HG03575 (cell line): ENCODE data around the gene MRPL54.
"Not testable (repeated sequence)": the region's sequence is repeated elsewhere in the genome, so short reads cannot be mapped to it uniquely, and the experiment has no call there.

Experiments
- ATAC-seq: cut with Tn5 transposase; IDR thresholded peaks from one replicate; pipeline ENCODE4 v1.9.1; 2021; ENCODE audit not compliant: unreplicated experiment, insufficient number of reproducible peaks, low FRiP score; ENCODE audit errors: extremely low read depth

Gene MRPL54

DNA sequence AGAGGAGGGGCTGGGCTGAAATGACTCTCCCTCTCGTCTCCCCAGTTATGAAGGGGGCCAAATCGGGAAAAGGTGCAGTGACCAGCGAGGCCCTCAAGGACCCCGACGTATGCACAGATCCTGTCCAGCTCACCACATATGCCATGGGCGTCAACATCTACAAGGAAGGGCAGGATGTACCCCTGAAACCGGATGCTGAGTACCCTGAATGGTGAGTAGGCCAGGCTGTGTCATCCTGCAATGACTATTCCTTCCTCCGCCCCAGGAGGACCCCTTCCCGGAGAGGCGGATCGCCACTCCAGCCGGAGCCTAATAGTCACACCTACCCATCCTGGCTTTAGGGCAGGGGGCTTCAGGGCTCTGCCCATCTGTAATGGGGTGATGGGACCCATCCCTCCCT is 2.6 kb downstream of the MRPL54 start:
- no peak for ATAC-seq

DNA sequence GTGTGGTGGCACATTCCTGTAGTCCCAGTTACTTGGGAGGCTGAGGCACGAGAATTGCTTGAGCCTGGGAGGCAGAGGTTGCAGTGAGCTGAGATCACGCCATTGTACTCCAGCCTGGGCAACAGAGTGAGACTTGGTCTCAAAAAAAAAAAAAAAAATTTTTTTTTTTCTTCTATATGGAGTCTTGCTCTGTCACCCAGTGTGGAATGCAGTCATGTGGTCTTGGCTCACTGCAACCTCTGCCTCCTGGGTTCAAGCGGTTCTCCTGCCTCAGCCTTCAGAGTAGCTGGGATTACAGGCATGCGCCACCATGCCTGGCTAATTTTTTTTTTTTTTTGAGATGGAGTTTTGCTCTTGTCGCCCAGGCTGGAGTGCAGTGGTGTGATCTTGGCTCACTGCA is 3.3 kb downstream of the MRPL54 start:
- ATAC-seq, result not testable (repeated sequence)

GRCh38 chr19:3766520-3766919 is 4.0 kb downstream of the MRPL54 start:
- ATAC-seq, result no peak

GRCh38 chr19:3767050-3767449 is 4.6 kb downstream of the MRPL54 start:
- no peak for ATAC-seq

GRCh38 chr19:3768015-3768747 is 5.7 kb downstream of the MRPL54 start:
- no peak for ATAC-seq

DNA sequence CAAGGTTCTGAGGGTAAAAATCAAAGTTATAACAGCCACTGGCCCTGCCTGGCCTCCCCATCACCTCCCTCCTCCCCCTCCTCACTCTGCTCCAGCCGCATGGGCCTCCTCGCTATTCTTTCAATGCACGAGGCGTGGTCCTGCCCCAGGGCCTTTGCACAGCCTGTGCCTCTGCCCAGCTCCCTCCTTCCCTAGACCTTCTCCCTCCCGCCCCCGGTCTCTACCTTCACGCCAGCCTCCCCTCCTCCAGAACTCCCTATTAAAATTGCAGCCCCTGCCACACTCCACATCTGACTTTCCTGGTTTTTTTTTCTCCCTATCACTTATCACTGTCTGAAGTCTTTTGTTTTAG is 6.2 kb downstream of the MRPL54 start:
- ATAC-seq, result no peak

DNA sequence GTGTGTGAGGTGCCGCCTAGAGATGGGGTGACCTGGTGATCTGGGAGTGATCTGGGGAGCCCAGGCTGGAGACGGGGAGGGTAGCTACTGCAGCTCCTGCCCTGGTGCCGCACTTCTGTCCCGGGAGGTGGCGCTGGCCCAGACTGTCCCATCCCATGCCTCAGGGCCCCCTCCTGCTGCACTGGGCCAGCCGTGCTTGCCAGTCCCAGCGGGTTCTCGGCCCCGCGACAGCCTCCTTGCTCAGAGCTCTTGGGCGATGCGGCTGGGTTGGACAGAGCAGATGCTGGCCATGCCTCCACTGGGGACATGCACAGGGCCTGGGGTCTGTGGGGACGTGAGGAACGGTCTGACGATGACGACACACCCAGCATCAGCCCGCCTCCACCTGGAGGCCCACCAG is 7.0 kb downstream of the MRPL54 start:
- ATAC-seq, result no peak

GRCh38 chr19:3770136-3770999 is 7.9 kb downstream of the MRPL54 start:
- no peak for ATAC-seq

DNA sequence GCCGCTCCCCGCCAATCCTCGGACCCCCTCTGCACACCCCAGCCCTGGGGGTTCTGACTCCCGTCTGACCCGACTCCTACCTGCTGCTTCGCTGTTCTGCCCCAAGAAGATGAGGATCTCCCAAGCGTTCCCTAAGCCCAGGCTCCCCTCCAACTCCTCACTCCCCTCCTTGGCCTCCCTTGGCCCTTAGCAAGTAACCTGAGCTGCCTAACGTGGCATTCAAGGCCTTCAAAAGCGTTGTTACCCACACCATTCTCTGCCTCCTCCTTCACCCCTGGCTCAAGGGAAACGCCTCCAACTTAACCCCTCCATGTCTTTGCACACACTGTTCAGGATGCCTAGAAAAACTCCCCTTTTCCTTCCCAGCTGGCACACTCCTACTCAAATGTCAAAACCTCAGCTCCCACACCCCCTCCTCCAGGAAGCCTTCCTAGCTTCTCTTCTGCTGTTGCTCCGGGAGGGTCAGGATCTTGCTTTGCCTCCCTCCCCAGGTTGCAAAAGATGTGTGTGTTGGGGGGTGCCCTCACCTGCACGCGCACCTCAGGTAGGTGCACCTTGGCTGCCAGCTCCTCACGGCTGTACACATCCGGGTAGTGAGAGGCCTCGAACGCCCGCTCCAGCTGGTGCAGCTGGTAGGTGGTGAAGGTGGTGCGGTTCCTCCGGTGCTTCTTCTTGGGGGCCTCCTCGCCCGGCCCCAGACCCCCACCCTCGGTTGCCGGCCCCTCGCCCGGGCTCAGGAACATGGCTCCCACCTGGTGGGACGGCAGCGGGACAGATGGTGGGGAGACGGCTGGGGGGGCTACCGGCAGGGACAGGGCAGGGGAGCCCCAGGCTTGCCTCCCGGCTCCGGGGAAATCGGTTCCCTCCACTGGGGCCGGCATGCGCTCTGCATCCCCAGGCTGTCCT is 8.8 kb downstream of the MRPL54 start:
- ATAC-seq, result no peak

- no peak for ATAC-seq
These were observed 9.5 kb downstream of the MRPL54 start, which contains the start of gene RAX2 for GRCh38 chr19:3771906-3772455. TSS of gene RAX2 (minus strand) at chr19:3772228. CDS start at chr19:3771742, 486 bp downstream.

DNA sequence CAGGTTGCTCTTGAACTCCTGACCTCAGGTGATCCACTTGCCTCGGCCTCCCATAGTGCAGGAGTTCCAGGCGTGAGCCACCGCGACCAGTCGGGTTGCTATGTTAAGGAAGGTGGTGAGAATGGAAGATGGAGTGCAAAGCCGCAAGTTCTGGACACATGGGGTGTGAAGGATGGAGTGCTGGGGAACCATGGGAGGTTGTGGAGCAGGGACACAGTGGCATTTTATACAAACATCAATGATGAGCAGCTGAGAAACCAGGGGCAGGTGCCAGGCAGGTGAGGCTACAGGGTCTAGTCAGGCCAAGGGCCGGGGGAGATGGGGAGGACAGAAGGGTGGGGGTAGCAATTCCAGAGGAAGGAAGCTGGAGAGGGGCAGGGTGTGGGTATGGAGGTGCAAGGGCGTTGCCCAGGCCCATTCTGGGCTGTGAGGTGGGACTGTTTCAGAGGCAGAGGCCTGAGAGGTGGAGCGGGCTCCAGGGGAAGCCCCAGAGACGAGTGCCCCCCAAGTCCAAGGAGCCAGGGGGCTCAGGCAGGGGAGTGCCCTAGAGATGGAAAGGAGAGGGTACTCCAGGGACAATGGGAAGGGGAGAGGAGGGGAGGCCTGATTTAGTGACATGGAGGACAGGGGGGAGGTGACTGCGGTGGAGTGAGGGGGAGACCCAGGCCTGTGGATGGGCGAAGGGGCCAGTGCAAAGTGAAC is 11.5 kb downstream of the MRPL54 start:
- no peak for ATAC-seq

DNA sequence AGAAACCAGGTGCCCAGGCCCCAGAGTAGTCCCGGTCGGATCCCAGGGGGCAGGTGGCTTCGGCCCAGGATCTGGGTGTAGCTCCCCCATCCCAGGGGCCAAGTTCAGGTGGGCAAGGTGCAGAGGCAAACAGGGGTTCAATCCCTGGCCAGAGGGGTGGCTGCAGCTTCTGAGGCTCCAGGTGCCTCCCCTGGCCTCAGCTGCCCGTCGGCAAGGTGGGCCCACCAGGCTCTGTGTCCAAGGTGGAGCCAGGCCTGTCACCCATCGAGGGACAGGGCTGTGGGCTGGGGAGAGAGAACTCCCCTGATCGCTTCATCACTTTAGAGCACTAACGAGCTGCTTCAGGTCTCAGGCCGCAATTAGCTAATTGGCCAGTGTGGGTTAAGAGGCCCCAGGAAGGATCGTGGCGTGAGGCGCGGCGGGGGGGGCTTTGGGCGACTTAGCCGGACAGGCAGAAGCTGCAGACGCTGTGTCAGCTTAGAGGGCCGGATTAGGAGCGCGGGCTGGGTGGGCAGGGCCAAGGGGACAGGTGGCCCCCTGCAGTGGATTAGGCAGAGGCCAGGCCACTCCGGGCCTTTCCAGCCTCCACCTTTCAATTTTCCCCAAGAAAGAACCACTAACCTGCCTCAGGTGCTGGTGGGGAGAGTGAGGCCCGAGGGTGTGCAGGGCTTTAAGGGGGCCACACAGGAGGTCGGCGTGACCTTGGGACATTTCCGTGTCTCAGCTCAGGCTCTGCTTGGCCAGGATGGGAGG is 12.3 kb downstream of the MRPL54 start:
- ATAC-seq, result no peak

DNA sequence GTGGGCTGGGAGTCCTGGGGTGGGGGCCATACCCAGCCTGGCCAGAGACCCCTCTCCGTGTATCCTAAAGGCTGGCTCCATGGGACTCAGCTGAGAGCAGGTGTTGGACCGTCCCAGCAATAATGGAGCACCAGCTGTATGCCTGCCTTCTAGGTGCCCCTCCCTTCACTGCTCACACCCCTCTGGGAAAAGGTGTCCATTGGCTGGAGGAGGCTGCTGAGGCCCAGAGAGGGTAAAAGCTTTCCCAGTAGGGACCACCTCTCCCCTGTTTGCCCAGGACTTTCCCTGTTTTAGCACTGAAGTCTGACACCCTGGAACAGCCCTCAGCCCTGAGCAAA is 12.9 kb downstream of the MRPL54 start:
- no peak for ATAC-seq

DNA sequence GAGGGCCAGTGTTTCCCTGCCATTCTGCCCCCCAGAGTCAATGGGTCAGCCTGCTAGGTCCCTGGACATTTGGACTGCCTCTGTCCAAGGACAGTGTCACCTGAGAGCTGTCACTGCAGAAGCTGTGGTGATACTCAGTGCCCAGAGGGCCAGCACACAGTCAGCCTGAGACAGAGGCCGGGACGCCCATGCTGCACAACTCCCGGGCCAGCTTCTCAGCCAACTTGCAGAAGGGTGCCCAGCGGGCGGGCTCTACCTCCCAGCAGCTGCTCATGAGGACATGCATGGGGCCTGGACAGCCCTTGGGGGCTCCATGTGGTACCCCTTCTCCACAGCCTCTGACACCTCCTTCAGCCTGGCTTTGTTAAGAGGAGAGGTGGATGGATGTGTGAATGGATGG is 13.3 kb downstream of the MRPL54 start:
- ATAC-seq, result no peak

DNA sequence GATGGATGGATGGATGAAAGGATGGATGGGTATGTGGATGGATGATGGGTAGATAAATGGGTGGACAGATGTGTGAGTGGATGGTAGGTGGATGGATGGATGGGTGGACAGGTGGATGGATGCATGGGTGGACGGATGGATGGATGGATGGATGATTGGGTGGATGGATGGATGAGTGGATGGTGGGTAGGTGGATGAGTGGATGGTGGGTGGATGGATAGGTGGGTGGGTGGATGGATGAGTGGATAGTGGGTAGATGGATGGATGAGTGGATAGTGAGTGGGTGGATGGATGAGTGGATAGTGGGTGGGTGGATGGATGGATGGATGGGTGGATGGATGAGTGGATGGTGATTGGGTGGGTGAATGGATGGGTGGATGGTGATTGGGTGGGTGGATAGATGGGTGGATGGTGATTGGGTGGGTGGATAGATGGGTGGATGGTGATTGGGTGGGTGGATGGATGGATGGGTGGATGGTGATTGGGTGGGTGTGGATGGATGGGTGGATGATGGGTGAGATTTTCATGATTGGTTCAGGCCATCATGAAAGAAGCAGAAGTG is 14.1 kb downstream of the MRPL54 start:
- ATAC-seq, result no peak

DNA sequence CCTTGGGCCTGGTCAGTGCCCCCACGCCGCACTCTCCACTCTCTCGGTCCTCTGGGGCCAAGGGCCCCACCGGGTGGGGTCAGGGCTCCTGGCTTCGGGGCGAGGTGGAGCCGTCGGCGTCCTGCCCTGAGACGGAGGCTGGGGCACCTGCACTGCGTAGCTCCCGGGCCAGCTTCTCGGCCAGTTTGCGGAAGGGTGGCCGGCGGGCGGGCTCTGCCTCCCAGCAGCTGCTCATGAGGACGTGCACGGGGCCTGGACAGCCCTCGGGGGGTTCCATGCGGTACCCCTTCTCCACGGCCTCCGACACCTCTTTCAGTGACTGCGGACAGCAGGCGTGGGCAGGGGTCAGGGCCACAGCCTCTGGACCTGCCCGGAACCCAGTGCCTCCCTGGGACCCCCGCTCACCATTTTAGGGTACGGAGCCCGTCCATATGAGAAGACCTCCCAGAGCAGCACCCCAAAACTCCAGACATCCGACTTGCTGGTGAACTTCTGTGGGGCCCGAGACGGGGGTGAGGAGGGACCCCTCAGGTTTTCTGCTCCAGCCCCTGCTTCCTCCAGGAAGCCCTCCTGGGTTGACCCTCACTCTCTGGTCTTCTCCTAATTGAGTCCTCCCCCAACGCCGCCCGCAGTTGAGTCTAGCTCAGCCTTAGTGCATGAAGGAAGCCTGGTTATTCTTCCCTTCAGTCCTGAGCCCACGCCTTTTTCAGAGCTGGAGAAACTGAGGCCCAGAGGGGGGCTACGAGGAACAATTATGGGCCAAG is 15.8 kb downstream of the MRPL54 start:
- ATAC-seq, result no peak
